K562 (cell line): ENCODE results near the gene PI4KA. TPM values are rescaled to one million over a fixed set of nuclear protein-coding genes. Genes with fewer than 3 reads are reported as not detected.

ENCODE experiments used
- CHD2 ChIP-seq: IDR thresholded peaks from 2 replicates; pipeline ENCODE4 v1.6.1; 2011; ENCODE audit warnings: low read depth, low read length
- HNRNPL ChIP-seq: fragments of 200-400 bp; formaldehyde crosslinking; IDR thresholded peaks from 2 replicates; pipeline ENCODE4 v1.6.1; 2017; ENCODE audit warnings: low read depth, mild to moderate bottlenecking, low read length
- RBM22 ChIP-seq: fragments of 200-400 bp; formaldehyde crosslinking; IDR thresholded peaks from 2 replicates; pipeline ENCODE4 v1.6.1; 2018; ENCODE audit warnings: low read length, low read depth; ENCODE audit not compliant: poor library complexity, severe bottlenecking
- RNF219 ChIP-seq: fragments of 250-450 bp; sonication (Bioruptor Pico); IDR thresholded peaks from 2 replicates; pipeline ENCODE4 v1.5.0; 2022; ENCODE audit warnings: mild to moderate bottlenecking
- polyA plus RNA-seq, 8 experiments: library from polyadenylated mRNA; depleted of rRNA in 4 of 8; stranded (reverse) in 5 of 8; unstranded in 3 of 8; fragments of >200 nt; fragmentation: Nextera tagmentation in 2 of 8; fragmentation: Illumina TruSeq in 1 of 8; extraction: Ambion mirVana in 2 of 8; extraction: Trizol in 1 of 8; gene quantifications; 2 replicates each; pipeline versions ENCODE4 v1.2.1 to v1.2.3, GENCODE V29; 2011 to 2014; ENCODE audit warnings: inconsistent platforms in 1 of 8, missing spikeins in 1 of 8
- total RNA-seq, 7 experiments: library from RNA; depleted of rRNA in 6 of 7; stranded (reverse); fragments of >200 nt in 6 of 7; fragmentation: Illumina TruSeq in 2 of 7; extraction: Trizol in 2 of 7; gene quantifications; 2 replicates each; pipeline versions ENCODE4 v1.2.1 to v1.2.3, GENCODE V29; 2011 to 2021; ENCODE audit warnings: low replicate concordance in 1 of 7
- TF ChIP-seq, protein P1 (sequence below), 2 experiments: fragments of 450-650 bp; IDR thresholded peaks; 2 replicates each; pipeline ENCODE4 v1.6.1; 2016; ENCODE audit warnings: mild to moderate bottlenecking in 2 of 2, borderline replicate concordance in 1 of 2, low read depth in 1 of 2, moderate library complexity in 1 of 2
- TF ChIP-seq, protein P2 (sequence below): IDR thresholded peaks from 2 replicates; pipeline ENCODE4 v1.6.1; 2012; ENCODE audit warnings: low read depth, low read length, improper control_type of control experiment, borderline replicate concordance
- TF ChIP-seq, protein P3 (sequence below): fragments of 200-800 bp; sonication (Bioruptor generic); IDR thresholded peaks from 2 replicates; pipeline ENCODE4 v1.6.1; 2016; ENCODE audit warnings: missing genetic modification characterization, missing compliant biosample characterization

Gene PI4KA
- total and polyA plus RNA-seq, 9 of the 15 experiments (the other 6 are each of a cell fraction or from before 2014, with no cell fraction given) = 7.3 to 187 (median 84.7) TPM

GRCh38 chr22:20881869-20882815 lies 23.5 kb upstream of the PI4KA start (continued):
- TF ChIP-seq, protein P1, sequence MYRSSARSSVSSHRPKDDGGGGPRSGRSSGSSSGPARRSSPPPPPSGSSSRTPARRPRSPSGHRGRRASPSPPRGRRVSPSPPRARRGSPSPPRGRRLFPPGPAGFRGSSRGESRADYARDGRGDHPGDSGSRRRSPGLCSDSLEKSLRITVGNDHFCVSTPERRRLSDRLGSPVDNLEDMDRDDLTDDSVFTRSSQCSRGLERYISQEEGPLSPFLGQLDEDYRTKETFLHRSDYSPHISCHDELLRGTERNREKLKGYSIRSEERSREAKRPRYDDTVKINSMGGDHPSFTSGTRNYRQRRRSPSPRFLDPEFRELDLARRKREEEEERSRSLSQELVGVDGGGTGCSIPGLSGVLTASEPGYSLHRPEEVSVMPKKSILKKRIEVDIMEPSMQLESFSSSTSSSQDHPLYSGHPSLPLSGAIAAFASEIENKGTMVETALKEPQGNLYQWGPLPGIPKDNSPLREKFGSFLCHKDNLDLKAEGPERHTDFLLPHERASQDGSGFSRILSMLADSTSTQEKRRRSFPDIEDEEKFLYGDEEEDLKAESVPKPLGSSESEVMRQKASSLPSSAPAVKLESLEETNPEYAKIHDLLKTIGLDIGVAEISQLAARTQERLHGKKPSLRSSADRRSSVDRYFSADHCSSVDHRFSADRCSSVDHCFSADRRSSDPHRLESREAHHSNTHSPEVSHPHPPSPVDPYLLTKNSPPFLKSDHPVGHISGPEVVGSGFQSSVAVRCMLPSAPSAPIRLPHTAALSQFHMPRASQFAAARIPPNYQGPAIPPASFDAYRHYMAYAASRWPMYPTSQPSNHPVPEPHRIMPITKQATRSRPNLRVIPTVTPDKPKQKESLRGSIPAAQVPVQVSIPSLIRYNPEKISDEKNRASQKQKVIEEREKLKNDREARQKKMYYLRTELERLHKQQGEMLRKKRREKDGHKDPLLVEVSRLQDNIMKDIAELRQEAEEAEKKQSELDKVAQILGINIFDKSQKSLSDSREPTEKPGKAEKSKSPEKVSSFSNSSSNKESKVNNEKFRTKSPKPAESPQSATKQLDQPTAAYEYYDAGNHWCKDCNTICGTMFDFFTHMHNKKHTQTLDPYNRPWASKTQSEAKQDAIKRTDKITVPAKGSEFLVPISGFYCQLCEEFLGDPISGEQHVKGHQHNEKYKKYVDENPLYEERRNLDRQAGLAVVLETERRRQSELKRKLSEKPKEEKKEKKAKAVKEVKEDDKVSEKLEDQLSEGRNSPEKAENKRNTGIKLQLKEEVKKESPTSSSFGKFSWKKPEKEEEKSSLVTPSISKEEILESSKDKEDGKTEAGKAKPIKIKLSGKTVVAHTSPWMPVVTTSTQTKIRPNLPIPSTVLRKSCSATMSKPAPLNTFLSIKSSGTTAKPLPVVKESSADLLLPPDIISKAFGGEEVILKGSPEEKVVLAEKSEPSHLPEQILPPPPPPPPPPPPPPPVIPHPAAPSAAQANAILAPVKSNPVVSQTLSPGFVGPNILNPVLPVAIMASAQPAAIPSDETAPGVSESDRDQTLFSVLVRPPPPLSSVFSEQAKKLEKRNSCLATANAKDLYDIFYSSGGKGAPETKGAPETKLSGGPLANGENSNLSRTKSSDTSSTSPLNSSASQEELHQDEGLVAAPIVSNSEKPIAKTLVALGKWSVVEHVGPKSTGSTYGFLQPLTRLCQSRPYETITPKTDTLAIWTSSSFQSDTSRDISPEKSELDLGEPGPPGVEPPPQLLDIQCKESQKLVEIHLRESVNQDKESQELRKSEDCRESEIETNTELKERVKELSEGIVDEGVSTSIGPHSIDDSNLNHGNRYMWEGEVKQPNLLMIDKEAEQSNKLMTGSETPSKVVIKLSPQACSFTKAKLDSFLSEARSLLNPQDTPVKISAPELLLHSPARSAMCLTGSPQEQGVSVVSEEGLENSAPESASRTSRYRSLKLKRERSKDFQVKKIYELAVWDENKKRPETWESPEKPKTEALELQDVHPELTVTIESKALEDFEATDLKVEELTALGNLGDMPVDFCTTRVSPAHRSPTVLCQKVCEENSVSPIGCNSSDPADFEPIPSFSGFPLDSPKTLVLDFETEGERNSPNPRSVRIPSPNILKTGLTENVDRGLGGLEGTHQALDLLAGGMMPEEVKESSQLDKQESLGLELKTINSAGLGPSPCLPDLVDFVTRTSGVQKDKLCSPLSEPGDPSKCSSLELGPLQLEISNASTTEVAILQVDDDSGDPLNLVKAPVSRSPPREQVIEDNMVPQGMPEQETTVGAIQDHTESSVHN (IDR thresholded peaks at IDR 0.05; ENCODE audit: borderline replicate concordance in 1 of 2, low read depth in 1 of 2) = no peak
- TF ChIP-seq RBM22 (no peak), HNRNPL (no peak), RNF219 (no peak), CHD2 (no peak)
- TF ChIP-seq, protein P2, sequence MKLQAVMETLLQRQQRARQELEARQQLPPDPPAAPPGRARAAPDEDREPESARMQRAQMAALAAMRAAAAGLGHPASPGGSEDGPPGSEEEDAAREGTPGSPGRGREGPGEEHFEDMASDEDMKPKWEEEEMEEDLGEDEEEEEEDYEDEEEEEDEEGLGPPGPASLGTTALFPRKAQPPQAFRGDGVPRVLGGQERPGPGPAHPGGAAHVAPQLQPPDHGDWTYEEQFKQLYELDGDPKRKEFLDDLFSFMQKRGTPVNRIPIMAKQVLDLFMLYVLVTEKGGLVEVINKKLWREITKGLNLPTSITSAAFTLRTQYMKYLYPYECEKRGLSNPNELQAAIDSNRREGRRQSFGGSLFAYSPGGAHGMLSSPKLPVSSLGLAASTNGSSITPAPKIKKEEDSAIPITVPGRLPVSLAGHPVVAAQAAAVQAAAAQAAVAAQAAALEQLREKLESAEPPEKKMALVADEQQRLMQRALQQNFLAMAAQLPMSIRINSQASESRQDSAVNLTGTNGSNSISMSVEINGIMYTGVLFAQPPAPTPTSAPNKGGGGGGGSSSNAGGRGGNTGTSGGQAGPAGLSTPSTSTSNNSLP = no peak
- TF ChIP-seq, protein P3, sequence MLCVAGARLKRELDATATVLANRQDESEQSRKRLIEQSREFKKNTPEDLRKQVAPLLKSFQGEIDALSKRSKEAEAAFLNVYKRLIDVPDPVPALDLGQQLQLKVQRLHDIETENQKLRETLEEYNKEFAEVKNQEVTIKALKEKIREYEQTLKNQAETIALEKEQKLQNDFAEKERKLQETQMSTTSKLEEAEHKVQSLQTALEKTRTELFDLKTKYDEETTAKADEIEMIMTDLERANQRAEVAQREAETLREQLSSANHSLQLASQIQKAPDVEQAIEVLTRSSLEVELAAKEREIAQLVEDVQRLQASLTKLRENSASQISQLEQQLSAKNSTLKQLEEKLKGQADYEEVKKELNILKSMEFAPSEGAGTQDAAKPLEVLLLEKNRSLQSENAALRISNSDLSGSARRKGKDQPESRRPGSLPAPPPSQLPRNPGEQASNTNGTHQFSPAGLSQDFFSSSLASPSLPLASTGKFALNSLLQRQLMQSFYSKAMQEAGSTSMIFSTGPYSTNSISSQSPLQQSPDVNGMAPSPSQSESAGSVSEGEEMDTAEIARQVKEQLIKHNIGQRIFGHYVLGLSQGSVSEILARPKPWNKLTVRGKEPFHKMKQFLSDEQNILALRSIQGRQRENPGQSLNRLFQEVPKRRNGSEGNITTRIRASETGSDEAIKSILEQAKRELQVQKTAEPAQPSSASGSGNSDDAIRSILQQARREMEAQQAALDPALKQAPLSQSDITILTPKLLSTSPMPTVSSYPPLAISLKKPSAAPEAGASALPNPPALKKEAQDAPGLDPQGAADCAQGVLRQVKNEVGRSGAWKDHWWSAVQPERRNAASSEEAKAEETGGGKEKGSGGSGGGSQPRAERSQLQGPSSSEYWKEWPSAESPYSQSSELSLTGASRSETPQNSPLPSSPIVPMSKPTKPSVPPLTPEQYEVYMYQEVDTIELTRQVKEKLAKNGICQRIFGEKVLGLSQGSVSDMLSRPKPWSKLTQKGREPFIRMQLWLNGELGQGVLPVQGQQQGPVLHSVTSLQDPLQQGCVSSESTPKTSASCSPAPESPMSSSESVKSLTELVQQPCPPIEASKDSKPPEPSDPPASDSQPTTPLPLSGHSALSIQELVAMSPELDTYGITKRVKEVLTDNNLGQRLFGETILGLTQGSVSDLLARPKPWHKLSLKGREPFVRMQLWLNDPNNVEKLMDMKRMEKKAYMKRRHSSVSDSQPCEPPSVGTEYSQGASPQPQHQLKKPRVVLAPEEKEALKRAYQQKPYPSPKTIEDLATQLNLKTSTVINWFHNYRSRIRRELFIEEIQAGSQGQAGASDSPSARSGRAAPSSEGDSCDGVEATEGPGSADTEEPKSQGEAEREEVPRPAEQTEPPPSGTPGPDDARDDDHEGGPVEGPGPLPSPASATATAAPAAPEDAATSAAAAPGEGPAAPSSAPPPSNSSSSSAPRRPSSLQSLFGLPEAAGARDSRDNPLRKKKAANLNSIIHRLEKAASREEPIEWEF = no peak
